Gastroesophageal sphincter (tissue), 3 donors: ENCODE results near the gene SDK2.

Experiments used
- CTCF ChIP-seq, 4 experiments: fragments of 200-600 bp in 2 of 4; fragments of 450-650 bp in 2 of 4; sonication (generic) in 1 of 4; IDR thresholded peaks; one replicate each; pipeline ENCODE4 v1.5.1; 2017 to 2019; ENCODE audit warnings: antibody characterized with exemption in 4 of 4, mild to moderate bottlenecking in 2 of 4, moderate library complexity in 2 of 4
- EP300 ChIP-seq: sonication (generic); formaldehyde crosslinking; IDR thresholded peaks from one replicate; pipeline ENCODE4 v1.6.1; 2017; ENCODE audit warnings: antibody characterized with exemption, mild to moderate bottlenecking
- POLR2A ChIP-seq, 2 donors: fragments of 450-650 bp; IDR thresholded peaks; one replicate each; pipeline ENCODE4 v1.6.1; 2017; ENCODE audit warnings: antibody characterized with exemption in 2 of 2, mild to moderate bottlenecking in 2 of 2, moderate library complexity in 1 of 2
- POLR2AphosphoS5 ChIP-seq: sonication (generic); formaldehyde crosslinking; IDR thresholded peaks from one replicate; pipeline ENCODE4 v1.6.1; 2017; ENCODE audit warnings: antibody characterized with exemption

- TF ChIP-seq CTCF (IDR thresholded peaks at IDR 0.05) (no peak), POLR2AphosphoS5 (no peak), POLR2A (IDR thresholded peaks at IDR 0.05) (no peak), EP300 (no peak)
Observed at GRCh38 chr17:73585583-73585982, 58.7 kb downstream of the SDK2 start.
